Ovary (tissue), 3 donors: ENCODE measurements around the gene MYRIP.

Experiments
- EP300 ChIP-seq: sonication (generic); formaldehyde crosslinking; IDR thresholded peaks from one replicate; pipeline ENCODE4 v1.6.1; 2017; ENCODE audit warnings: antibody characterized with exemption
- POLR2A ChIP-seq: fragments of 450-650 bp; IDR thresholded peaks from one replicate; pipeline ENCODE4 v1.6.1; 2017; ENCODE audit warnings: antibody characterized with exemption, mild to moderate bottlenecking, moderate library complexity
- TF ChIP-seq, protein P1 (sequence below), 3 donors: fragments of 450-650 bp in 2 of 3; fragments of 200-600 bp in 1 of 3; IDR thresholded peaks; one replicate each; pipeline versions ENCODE4 v1.5.1 to v1.8.0; 2016 to 2022; ENCODE audit warnings: antibody characterized with exemption in 3 of 3, mild to moderate bottlenecking in 1 of 3
- donor health status: DM: no; HTN: no; CAD: no.

DNA sequence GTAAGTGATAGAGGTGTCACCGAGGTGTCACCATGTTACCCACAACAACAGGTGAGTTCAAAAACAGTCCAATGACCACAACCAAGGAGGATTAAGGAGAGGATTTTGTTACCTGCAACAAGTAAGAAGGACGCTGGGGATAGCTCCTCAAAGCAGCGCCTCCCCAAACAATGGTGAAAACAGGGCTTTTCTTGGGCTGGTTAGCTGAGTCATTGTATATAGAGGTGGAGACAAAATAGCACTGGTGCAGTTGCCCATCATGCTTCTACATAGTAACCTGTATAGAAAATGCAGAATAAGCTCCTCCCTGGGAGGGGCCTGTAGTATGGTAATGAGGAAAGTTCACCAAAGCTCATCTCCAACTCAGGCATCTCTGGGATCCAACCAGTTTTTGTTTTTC lies 383.2 kb downstream of the MYRIP start:
- no peak for TF ChIP-seq EP300
- TF ChIP-seq, protein P1, sequence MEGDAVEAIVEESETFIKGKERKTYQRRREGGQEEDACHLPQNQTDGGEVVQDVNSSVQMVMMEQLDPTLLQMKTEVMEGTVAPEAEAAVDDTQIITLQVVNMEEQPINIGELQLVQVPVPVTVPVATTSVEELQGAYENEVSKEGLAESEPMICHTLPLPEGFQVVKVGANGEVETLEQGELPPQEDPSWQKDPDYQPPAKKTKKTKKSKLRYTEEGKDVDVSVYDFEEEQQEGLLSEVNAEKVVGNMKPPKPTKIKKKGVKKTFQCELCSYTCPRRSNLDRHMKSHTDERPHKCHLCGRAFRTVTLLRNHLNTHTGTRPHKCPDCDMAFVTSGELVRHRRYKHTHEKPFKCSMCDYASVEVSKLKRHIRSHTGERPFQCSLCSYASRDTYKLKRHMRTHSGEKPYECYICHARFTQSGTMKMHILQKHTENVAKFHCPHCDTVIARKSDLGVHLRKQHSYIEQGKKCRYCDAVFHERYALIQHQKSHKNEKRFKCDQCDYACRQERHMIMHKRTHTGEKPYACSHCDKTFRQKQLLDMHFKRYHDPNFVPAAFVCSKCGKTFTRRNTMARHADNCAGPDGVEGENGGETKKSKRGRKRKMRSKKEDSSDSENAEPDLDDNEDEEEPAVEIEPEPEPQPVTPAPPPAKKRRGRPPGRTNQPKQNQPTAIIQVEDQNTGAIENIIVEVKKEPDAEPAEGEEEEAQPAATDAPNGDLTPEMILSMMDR (IDR thresholded peaks at IDR 0.05) = no peak
- no peak for TF ChIP-seq POLR2A
